NCI-H2227 treated with DMSO at 0.1 percent for 48 hours (cell line): ENCODE results near the gene ZNF260.
A peak's percentile ranks its signal among the peaks of the same experiment; 100 is the strongest.

ENCODE experiments used
- DNase-seq: peaks from one replicate; lab custom pipeline; 2025; lab: John Stamatoyannopoulos, UW

The ZNF260 gene

DNA sequence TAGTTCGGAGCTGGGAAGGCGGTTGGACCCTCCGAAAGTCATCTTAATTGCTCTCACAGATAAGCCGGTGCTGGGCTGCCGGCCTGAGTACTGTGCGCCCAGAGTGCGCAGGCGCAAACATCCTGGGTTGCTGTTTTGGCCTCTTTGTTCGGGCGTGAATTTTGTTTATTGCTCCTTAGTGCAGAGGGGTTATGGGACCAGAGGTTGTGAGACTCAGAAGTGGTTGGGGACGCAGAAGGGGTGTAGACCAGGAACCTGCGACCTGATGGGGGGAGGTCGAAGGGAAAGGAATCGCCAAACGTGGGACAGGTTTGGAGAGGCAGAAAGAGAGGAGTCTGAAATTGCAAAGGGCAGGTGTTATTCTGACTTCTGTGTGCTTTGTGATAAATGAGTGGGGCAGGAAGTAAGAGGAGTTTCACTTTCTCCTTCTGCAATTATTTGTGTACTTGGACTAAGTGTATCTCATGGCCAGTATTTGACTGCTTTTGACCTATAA is 38.1 kb downstream of the ZNF260 start:
- no peak for DNase-seq

DNA sequence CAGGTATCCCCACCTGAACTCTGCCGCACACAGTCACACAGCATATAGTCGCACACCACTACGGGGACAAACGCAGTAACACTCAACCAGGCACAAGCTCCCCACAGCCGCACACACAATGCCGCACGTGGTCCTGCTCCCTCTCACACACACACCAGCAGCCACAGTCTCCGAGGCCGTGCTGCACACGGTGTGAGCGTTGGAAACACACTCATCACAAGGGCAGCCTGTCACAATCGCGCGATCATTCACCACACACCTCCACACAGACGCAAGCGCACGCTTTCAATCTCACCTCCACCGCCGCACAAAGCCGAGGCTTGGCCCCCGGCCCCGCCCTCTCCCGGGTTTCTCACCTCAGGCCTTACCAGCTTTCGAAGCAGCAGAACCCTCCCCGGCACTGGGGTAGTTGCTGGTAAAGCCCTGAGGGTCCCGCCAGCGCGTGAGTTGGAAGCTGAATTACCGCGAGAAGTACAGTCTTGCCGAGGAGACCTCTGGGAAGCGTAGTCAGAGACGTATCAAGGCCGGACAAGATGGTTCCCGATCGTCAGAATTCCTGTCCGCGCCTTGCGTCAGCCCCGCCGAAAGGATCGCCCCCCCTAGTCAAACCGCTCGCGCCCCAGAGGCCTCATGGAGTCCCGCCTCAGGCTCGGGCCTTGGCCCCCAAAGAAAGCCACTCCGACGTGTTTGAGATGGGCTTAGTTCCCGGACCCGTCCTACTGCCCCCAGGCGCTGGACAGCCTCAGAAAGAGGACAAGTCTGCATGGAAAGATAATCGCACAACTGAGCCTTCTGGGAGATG is 38.8 kb downstream of the ZNF260 start, which contains the start of gene ZNF566:
TSS of gene ZNF566 (minus strand) at position 444 of the 802 bp plus-strand sequence. CDS start 13,004 bp downstream, outside the sequence.
- peak; percentile 92 for DNase-seq

DNA sequence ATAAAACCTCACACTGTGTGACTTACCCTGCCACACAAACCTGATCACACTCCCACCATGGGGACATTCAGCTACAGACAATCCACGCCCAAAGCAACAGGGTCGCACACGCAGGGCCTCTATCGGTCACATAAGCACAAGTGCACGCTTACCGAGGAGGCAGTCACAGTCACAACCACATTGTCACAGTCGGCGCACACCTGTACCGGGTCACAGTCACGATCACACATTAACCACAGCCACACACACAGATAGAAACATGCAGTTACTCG is 39.3 kb downstream of the ZNF260 start:
- no peak for DNase-seq

DNA sequence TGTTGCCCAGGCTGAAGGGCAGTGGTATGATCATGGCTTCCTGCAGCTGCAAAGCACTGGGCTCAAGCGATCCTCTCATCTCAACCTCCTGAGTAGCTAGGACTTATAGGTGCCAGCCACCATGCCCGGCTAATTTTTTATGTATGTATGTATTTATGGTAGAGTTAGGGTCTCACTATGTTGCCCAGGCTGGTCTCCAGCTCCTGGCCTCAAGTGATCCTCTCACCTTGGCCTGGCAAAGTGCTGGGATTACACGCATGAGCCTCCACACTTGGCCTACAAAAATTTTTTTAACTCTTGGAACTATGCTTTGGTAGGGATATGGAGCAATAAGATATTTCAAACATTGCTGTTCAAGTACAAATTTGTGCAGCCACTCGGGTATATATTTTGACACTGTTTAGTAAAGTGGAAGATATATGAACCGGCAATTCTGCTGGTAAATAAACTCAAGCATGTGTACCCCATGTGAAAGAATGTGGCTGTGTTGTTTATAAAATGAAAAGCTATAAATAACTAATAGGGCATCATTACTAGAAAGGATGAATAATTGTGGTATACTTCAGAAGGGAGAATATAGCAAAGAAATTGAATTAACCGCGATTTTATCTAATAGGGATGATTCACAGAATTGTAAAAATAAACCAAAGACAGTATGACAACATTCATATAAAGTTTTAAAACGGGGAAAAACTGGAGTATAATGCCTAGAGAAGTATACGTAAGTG is 39.8 kb downstream of the ZNF260 start:
- DNase-seq: no peak

DNA sequence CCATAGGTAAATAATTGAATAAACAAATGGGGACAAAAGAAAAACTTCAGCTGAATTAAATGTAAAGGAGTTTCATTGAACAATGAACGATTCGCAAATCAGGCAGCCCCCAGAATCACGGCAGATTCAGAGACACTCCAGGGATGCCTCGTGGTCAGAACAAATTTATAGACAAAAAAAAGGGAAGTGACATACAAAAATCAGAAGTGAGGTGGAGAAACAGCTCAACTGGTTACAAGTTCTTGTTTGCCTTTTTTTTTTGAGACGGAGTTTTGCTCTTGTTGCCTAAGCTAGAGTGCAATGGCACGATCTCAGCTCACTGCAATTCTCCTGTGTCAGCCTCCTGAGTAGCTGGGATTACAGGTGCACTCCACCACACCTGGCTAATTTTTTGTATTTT is 44.4 kb downstream of the ZNF260 start:
- DNase-seq: no peak

DNA sequence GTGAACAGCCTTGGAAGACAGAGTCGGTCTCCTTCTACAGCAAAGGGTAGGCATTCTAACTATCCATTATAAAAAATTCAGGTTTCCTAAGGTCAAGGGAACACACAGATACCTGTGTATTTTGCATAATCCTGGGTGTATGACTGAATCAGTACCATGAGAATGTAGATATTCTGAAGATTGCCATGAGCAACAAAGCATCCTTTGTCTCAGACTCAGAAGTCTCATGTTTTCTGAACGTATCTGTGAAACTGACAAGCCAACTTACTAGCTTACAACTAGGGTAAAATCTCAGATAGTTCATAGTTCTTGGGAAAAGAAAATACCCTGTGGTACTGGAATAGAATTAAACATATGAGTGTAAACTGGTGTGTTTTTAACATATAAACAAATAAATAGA is 45.2 kb downstream of the ZNF260 start:
- no peak for DNase-seq
